Smooth muscle cell (in vitro differentiated cells): ENCODE data around the gene L3MBTL2. TPM values are rescaled to one million over a fixed set of nuclear protein-coding genes. Genes with fewer than 3 reads are reported as not detected.
"Not testable (repeated sequence)": the region's sequence is repeated elsewhere in the genome, so short reads cannot be mapped to it uniquely, and the experiment has no call there.

Experiments
- DNase-seq: peaks from one replicate; lab custom pipeline; 2025; ENCODE audit not compliant: unreplicated experiment; lab: John Stamatoyannopoulos, UW
- H2AFZ ChIP-seq: fragments of 200-600 bp; sonication (generic); 2 replicates; pipeline ENCODE4 v1.6.0; 2016; ENCODE audit warnings: antibody characterized with exemption, low read depth, mild to moderate bottlenecking
- H3F3A ChIP-seq: fragments of 200-600 bp; sonication (generic); 2 replicates; pipeline ENCODE4 v1.6.0; 2017; ENCODE audit warnings: antibody characterized with exemption, low read depth
- H3K27ac ChIP-seq: fragments of 200-600 bp; sonication (generic); 2 replicates; pipeline ENCODE4 v1.5.1; 2016; ENCODE audit warnings: low read depth, mild to moderate bottlenecking
- H3K27me3 ChIP-seq: fragments of 200-600 bp; sonication (generic); 2 replicates; pipeline ENCODE4 v1.6.1; 2016; ENCODE audit warnings: low read depth, mild to moderate bottlenecking
- H3K36me3 ChIP-seq: fragments of 200-600 bp; sonication (generic); 2 replicates; pipeline ENCODE4 v1.5.1; 2016; ENCODE audit warnings: low read depth
- H3K4me1 ChIP-seq: fragments of 200-600 bp; sonication (generic); 2 replicates; pipeline ENCODE4 v1.5.1; 2016; ENCODE audit warnings: low read depth
- H3K4me2 ChIP-seq: fragments of 200-600 bp; sonication (generic); 2 replicates; pipeline ENCODE4 v1.6.0; 2016; ENCODE audit warnings: mild to moderate bottlenecking
- H3K4me3 ChIP-seq: fragments of 200-600 bp; sonication (generic); 2 replicates; pipeline ENCODE4 v1.5.1; 2016; ENCODE audit warnings: mild to moderate bottlenecking
- H3K79me2 ChIP-seq: fragments of 200-600 bp; sonication (generic); 2 replicates; pipeline ENCODE4 v1.6.0; 2016; ENCODE audit warnings: low read depth, mild to moderate bottlenecking
- H3K9ac ChIP-seq: fragments of 200-600 bp; sonication (generic); 2 replicates; pipeline ENCODE4 v1.6.0; 2016; ENCODE audit warnings: low read depth
- H3K9me3 ChIP-seq: fragments of 200-600 bp; sonication (generic); replicated peaks from 2 replicates; pipeline ENCODE4 v1.5.1; 2016; ENCODE audit warnings: low read depth
- H4K20me1 ChIP-seq: fragments of 200-600 bp; sonication (generic); 2 replicates; pipeline ENCODE4 v1.6.0; 2016; ENCODE audit warnings: low read depth
- WGBS: methylation state at CpG from one replicate; pipeline ENCODE4 v1.1.7; 2016; ENCODE audit warnings: low lambda C conversion rate; 5-methylcytosine and 5-hydroxymethylcytosine counted together
- polyA plus RNA-seq: library from polyadenylated mRNA; unstranded; fragments of >200 nt; fragmentation: Nextera tagmentation; extraction: Ambion mirVana; gene quantifications from 2 replicates; pipeline ENCODE4 v1.2.1, GENCODE V29; 2016
- total RNA-seq: library from RNA; depleted of rRNA; stranded (reverse); fragments of >200 nt; gene quantifications from 2 replicates; pipeline ENCODE4 v1.2.3, GENCODE V29; 2014
- TF ChIP-seq, protein P1 (sequence below): fragments of 200-600 bp; sonication (generic); IDR thresholded peaks from 2 replicates; pipeline ENCODE4 v1.5.1; 2017; ENCODE audit warnings: borderline replicate concordance, mild to moderate bottlenecking, antibody characterized with exemption; ENCODE audit not compliant: insufficient read depth, poor library complexity, severe bottlenecking

L3MBTL2 gene
- total and polyA plus RNA-seq, 2 experiments from 2014 or later: 10.7 to 15.5 TPM

DNA sequence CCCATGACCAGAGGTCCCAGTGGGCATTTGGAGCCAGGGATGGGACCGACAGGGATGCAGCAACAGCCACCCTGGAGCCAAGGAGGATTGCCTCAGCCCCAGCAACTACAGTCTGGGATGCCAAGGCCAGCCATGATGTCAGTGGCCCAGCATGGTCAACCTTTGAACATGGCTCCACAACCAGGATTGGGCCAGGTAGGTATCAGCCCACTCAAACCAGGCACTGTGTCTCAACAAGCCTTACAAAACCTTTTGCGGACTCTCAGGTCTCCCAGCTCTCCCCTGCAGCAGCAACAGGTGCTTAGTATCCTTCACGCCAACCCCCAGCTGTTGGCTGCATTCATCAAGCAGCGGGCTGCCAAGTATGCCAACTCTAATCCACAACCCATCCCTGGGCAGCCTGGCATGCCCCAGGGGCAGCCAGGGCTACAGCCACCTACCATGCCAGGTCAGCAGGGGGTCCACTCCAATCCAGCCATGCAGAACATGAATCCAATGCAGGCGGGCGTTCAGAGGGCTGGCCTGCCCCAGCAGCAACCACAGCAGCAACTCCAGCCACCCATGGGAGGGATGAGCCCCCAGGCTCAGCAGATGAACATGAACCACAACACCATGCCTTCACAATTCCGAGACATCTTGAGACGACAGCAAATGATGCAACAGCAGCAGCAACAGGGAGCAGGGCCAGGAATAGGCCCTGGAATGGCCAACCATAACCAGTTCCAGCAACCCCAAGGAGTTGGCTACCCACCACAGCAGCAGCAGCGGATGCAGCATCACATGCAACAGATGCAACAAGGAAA lies 27.3 kb upstream of the L3MBTL2 start:
- Histone ChIP-seq H3K36me3 (peaks cover 29% of the 10 kb centered on the region), H3K4me3 (no peak overlapping the region), H3K27me3 (no peaks in the 10 kb centered on the region), H3K4me2 (no peak overlapping the region), H3K27ac (no peak overlapping the region), H3K4me1 (no peaks in the 10 kb centered on the region), H3K79me2 (no peaks in the 10 kb centered on the region), H4K20me1 (peaks cover 14% of the 10 kb centered on the region), H3F3A (peaks cover 26% of the 10 kb centered on the region), H3K9me3 (no peaks in the 10 kb centered on the region), H2AFZ (no peak overlapping the region), H3K9ac (no peak overlapping the region)
- WGBS: 93% methylated on average over 9 of the region's 9 CpGs
- TF ChIP-seq, protein P1, sequence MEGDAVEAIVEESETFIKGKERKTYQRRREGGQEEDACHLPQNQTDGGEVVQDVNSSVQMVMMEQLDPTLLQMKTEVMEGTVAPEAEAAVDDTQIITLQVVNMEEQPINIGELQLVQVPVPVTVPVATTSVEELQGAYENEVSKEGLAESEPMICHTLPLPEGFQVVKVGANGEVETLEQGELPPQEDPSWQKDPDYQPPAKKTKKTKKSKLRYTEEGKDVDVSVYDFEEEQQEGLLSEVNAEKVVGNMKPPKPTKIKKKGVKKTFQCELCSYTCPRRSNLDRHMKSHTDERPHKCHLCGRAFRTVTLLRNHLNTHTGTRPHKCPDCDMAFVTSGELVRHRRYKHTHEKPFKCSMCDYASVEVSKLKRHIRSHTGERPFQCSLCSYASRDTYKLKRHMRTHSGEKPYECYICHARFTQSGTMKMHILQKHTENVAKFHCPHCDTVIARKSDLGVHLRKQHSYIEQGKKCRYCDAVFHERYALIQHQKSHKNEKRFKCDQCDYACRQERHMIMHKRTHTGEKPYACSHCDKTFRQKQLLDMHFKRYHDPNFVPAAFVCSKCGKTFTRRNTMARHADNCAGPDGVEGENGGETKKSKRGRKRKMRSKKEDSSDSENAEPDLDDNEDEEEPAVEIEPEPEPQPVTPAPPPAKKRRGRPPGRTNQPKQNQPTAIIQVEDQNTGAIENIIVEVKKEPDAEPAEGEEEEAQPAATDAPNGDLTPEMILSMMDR: no peak
- DNase-seq: no peak

DNA sequence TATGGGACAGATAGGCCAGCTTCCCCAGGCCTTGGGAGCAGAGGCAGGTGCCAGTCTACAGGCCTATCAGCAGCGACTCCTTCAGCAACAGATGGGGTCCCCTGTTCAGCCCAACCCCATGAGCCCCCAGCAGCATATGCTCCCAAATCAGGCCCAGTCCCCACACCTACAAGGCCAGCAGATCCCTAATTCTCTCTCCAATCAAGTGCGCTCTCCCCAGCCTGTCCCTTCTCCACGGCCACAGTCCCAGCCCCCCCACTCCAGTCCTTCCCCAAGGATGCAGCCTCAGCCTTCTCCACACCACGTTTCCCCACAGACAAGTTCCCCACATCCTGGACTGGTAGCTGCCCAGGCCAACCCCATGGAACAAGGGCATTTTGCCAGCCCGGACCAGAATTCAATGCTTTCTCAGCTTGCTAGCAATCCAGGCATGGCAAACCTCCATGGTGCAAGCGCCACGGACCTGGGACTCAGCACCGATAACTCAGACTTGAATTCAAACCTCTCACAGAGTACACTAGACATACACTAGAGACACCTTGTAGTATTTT lies 26.6 kb upstream of the L3MBTL2 start:
- DNase-seq: no peak
- H3K27me3 ChIP-seq: no peaks in the 10 kb centered on the region
- H3K36me3 ChIP-seq: peaks cover 22% of the 10 kb centered on the region
- 98% methylated on average over 8 of the region's 8 CpGs for WGBS
- no peaks in the 10 kb centered on the region for H3K4me1 ChIP-seq
- peaks cover 14% of the 10 kb centered on the region for H4K20me1 ChIP-seq
- H2AFZ ChIP-seq: no peak overlapping the region
- peaks cover 22% of the 10 kb centered on the region for H3F3A ChIP-seq
- H3K27ac ChIP-seq: no peak overlapping the region
- TF ChIP-seq, protein P1: no peak
- H3K4me3 ChIP-seq: no peak overlapping the region
- no peak overlapping the region for H3K9ac ChIP-seq
- no peaks in the 10 kb centered on the region for H3K9me3 ChIP-seq
- no peaks in the 10 kb centered on the region for H3K79me2 ChIP-seq
- no peak overlapping the region for H3K4me2 ChIP-seq

DNA sequence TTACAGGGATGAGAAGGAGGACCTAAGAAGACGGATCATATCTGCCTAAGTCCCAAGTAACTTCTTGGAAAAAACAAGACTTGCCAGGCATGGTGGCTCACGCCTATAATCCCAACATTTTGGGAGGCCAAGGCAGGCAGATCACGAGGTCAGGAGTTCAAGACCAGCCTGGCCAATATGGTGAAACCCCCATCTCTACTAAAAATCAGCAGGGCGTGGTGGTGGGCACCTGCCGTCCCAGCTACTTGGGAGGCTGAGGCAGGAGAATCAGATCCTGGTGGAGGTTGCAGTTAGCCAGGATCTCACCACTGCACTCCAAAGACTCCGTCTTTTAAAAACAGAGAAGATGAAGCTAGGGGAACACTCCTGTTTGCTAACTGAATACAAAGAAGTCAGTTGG lies 24.8 kb upstream of the L3MBTL2 start:
- Histone ChIP-seq H3F3A (peaks cover 22% of the 10 kb centered on the region), H4K20me1 (peaks cover 10% of the 10 kb centered on the region)
- not testable (repeated sequence) for H3K4me1 ChIP-seq, H3K4me2 ChIP-seq, H3K4me3 ChIP-seq, H2AFZ ChIP-seq, H3K79me2 ChIP-seq, H3K9ac ChIP-seq, H3K27ac ChIP-seq, H3K27me3 ChIP-seq, H3K9me3 ChIP-seq, H3K36me3 ChIP-seq, DNase-seq
- WGBS: 98% methylated on average over 6 of the region's 6 CpGs

DNA sequence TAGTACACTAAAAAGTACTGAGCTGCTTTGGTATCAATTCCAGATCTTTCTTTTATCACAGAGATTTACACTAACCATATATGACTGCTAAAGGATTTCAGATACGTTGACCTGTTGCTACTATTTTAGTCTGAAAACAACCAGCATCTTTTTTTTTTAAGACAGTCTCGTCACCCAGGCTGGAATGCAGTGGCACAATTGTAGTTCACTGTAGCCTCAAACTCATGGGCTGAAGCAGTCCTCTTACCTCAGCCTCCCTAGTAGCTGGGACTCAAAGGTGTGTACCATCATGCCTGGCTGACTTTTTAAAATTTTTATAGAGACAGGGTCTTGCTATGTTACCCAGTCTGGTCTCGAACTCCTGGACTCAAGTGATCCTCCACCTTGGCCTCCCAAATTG lies 24.2 kb upstream of the L3MBTL2 start:
- H3F3A ChIP-seq: peaks cover 18% of the 10 kb centered on the region
- H2AFZ ChIP-seq: no peak overlapping the region
- H4K20me1 ChIP-seq: peaks cover 5% of the 10 kb centered on the region
- H3K36me3 ChIP-seq: peaks cover 9% of the 10 kb centered on the region
- DNase-seq: no peak
- no peaks in the 10 kb centered on the region for H3K79me2 ChIP-seq
- TF ChIP-seq, protein P1: no peak
- no peaks in the 10 kb centered on the region for H3K27me3 ChIP-seq
- no peak overlapping the region for H3K4me3 ChIP-seq
- H3K27ac ChIP-seq: no peak overlapping the region
- no peak overlapping the region for H3K9ac ChIP-seq
- H3K4me1 ChIP-seq: no peaks in the 10 kb centered on the region
- H3K9me3 ChIP-seq: no peaks in the 10 kb centered on the region
- WGBS: 75% methylated on average over 3 of the region's 3 CpGs
- H3K4me2 ChIP-seq: no peak overlapping the region
